ENCODE results near the gene RASGRP2.

RASGRP2 gene

DNA sequence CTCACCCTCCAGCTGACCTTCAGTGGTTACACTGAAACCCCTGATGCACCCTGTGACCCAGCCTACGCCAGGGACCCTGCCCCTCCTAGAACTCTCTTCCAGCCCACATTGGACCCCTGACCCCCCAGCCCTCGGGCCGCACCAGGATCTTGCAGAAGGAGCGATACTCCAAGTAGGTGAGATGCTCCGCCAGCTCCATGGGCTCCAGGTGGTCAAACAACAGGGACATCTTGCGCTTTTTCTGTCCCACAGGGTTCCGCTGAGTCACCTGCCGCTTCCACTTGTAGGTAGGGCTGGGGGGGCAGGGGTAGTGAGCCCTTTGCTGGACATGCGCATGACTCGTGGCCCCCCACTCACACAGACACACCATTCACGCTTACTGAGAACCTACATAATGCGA, 4.1 kb downstream of the RASGRP2 start:
- DNase-seq = no peak

DNA sequence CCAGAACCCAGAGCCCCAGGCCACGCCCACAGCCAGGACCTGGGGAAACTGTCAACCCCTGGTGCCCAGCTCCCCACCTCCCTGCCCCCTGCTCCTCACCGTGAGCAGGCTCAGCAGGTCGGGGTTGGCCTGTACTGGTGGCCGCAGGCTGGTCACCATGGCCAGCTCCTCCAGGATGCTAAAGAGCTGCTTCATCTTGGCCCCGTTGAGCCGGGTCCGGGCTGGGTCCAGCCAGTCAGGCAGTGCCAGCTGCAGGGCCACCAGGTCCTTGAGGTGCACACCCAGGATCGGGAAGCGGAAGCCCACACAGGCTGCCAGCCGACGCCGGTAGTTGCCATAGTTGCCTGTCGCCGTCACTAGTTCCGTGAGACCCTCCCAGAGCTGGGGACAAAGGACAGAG, 7.3 kb downstream of the RASGRP2 start:
- no peak for DNase-seq

DNA sequence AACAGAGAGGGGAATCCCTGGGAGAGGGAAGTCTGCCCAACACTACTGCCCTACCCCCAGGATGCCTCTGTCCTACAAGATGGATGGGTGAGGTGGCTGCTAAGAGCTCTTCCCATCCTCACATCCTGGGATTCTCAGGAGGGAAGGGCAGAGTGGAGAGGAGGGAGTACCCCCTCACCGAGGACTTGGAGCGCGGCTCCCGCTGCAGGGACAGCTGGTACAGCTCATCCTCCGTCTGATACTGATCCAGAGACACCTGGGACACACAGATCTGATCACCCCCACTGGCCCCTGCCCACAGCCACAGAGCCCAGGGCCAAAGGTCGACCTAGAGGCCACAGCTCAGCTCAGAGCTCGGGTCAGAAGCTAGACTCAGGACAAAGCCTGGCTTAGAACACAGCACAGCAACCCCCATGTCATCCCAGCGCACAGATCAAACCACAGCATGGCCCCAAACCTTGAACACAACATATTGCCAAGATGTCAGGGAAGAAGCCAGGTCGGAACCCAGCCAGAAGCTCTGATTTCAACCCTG, 8.2 kb downstream of the RASGRP2 start:
- DNase-seq = no peak

DNA sequence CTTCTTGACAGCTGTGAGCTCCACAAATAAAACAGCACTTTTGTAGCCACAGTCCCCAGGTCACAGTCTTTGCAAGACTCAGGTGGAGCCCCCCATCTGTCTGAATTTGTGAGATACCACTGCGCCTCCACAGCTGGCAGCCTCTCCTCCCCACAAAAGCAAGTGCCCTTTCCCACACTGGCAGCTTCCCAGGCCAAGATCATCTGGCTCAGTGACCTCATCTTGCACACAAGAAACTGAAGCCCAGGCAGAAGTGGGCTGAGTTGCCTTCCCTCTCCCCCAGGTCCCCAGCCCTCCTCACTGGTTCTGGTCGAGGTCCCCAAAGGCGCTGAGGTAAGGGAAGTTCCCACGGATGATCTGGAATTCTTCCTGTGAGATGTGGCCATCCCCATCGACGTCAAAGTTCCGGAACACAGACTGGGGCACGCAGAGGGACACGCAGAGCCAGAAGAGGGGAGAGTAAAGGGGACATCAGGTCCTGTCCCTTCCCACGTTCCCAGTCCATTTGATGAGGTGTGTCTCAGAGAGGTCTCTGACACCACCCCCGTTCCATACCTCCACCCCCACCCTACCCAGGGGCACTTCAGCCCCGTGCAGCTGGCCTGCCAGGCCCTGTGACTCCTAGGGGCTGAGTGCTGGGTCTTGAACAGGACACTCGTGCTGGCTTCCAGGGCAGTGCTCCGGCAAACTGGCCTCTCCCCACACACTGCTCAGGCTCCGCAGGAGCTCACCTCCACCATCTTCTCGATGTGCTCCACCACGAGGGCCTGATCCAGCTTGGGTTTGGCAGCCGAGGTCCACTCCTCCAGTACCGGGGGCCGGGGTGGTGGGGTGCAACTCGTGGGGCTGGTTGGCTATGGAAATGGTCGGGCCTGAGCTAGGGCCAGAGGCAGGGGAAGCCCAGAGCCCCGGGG, 8.9 kb downstream of the RASGRP2 start:
- no peak for DNase-seq

DNA sequence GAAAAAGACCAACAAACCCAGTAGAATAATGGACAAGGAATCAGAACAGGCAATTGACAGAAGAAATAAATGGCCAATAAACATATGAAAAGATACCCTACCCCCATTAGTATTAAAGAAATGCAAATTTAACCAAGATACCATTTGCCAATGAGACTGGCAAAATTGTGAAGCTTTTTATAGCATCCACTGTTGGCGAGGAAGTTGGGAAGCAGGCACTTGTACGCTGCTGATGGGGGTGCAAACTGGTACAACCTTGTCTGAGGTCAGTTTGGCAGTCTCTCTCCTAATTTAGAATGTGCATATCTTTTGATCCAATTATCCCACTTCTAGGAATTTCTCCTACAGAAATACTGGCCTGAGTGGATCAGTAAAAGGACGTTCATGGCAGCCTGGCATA, 12.3 kb downstream of the RASGRP2 start:
- no peak for DNase-seq

DNA sequence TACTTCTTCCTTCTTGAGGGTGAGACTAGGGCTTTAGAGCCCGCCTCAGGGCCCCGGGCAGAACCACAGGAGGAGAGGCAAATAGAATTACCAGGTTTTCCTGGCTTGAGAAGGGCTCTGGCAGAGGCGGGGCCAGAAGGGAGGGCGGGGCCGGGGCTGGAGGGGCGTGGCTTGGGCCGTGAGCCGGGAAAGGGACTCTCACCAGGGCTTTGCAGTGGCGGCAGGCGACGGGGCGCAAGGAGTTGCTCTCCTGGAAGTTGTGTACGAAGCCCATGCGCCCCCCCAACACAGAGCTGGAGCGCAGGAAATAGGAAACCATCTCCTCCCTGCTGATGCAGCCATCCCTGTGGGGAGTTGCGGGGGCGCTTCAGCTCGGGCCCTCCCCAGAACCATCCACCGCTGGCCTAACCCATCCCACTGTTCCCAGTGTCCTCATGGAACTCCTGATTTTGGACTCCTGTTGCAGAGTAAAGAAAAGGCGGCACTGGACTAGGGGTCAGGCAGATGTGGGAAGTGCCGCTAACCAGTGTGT, 14.0 kb downstream of the RASGRP2 start:
- DNase-seq = no peak

DNA sequence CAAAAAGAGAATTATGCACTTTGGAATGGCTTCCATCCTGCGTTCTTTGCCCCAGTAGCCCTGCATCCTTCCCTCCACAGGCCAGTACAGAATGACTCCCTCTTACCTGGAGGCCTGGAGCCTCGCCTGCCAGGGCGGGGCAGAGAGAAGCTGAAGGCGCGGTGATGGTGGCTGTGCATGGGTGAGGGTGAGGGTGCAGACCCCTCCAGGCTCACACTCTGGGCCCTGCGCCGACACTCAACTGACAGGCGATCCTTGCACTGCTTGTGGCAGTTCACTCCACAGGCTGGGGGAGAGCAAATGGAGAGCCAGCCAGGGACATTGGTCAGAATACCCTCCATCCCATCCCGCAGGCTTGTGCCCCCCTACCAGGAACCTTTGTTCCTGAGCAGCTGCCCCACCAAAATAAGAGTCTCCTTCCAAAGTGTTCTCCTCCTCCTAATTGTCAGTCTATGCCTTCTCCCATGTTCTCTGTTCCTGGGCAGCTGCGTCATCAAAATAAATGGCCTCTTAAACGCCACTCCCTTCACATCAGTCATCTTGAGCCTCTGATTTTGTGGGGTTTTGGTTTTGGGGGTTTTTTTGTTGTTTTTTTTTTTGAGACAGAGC, 15.1 kb downstream of the RASGRP2 start:
- DNase-seq = no peak

DNA sequence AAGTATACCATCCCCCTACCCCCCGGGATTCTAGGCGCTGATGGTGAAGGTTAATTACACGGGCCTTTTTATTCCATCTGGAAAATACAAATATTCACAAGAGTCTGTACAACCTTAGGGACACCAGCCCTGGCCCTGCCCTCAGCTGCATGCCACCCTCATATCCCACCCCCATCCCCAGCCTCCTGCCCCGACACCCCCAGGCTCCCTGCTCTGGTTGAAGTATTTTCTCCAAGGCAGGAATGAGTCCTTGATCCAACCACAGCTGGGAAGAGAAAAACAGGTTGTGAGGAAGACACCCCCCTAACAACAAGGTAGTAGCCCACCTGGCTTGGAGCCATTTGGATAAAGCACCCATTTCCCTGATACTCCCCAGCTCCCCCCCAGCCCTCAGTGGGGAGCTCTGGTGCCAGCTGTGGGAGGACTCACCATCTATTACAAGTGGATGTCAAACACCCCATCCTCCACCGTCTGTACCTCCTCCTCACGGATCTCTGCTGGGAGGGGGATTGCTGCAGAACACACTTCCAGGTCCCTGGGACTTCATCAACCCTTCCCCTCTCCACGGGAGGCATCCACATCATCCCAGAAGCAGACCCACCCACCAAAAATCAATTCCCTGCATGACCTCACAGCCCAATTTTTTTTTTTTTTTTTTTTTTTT, 16.9 kb downstream of the RASGRP2 start:
- no peak for DNase-seq

DNA sequence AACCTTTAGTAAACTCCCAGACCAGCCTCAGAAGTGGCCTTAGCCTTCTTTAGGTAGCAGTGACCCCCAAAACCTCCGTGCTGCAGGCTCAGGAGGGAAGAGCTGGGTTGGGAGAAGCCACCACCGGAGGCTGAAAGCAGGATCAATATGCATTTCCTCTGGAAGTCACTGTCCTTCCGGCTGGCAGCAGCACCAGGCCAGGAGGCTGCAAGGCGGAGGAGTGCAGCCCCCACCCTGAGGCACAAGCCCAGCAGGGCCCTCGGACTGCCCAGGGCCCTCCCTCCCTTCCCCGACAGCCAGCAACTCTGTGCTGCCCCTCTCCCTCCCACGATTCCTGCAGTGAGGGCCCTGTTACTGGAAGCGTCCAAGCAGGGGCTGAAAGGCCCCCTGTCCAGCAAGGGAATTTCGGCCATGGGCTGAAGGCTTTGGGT, 17.7 kb downstream of the RASGRP2 start:
- no peak for DNase-seq

DNA sequence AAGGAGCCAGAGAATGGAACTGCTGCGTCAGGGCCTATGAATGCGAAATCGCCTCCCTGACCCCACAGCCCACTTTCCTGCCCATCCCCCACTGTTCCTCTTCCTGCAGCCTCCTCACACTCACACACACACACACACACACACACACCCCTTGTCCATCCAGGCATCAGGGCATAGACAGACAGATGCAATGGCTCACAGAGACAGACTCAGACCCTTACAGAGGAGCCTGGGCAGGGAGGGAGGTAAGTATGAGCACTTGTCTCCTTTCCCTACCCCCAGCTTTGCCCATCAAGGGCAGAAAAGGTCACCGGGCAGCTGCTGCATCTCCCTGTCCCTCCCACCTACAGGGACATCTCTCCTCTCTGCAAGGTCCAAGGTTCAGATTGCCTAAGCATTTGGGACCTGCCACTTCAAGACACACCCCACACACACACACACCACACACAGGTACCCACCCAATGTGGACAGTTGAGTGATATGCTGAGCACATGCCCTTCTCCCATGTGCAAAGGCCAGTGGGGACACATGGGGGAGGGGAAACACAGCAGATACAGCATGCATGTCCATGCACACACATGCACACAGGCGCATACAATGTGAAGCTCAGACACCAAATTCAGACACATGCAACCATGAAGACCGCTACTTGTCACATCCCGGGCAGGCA, 18.9 kb downstream of the RASGRP2 start:
- DNase-seq = no peak

DNA sequence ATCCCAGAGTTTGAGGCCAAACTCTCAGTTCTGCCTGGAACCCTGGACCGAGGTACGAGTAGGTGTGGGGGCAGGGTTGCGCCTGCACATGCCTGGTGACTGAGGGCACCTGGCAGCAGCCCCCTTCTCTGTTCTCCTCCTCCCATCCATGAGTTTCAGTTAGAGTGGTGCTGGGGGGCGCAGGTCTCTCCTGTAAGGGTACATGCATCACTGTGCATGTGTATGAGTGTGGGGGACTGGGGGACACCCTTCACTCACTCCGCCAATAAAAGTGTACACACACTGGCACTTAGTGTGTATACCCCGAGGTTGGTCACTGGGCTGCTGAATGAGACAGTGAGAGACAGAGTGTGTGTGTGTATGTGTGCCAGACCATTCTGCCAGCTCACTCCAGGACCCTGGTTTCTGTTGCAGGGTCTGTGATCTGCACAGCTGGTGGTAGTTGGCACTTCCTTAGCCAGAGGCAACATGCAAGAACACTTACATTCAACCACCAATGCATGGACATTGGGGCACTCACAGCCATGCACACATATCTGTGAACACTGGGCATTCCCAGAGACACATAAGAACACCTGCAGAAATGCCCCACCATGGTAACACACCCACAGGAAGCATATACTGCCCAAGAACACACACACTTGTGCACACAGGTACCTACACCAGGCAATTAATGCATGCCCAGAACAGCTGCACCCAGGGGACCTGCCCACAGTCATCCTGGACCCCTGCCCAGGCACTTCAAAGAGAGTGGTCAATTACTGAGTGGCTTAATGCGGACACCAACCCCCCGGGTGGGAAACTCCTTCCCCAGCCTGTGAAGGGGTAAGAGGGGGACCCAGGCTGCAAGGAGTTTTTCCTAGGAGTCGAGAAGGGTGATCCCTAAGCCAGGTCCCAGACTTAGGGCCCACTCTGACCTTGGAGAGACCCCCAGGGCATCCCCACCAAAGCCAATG, 19.8 kb downstream of the RASGRP2 start:
- DNase-seq = no peak

DNA sequence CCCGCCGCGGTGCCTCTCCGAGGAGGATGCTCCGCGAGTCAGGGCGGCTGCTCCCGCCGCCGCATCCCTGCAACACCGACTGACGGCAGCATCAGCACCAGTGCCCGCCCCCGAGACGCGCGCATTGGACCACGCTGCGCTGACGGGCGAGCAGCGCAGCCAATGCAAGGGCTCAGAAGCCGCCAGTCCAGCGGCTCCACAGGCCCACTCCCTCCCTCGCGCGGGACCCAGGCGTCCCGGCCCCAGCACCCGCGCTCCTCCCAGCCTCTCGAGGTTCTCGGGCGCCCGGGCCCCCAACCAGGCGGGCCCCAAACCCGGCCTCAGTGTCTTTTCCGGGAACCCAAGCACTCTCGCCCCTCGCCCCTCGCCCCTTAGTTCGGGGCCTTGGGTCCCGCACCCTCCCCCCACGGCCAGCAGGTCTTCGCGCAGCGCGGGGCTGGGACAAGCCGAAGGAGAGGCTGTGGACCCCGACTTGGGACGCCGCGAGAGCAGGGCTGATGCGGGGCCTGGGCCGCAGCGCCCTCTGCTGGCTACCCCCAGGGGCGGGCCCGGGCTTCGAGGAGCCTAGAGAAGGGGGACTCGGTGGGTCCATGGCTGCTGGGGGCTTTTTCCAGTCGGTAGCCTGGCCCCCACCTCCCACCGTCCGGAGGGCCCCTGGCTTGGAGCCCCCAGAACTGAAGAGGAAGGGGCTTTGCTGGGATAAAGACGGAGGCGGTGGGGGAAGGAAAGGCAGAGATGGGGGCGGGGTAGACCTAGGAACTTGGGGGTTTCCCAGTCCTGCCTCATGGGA, 20.6 kb downstream of the RASGRP2 start, which contains the start of gene NRXN2:
NRXN2 (minus strand) TSS at position 81 of the 790 bp plus-strand sequence. CDS start 9,498 bp downstream, outside the sequence.
- DNase-seq = peak; percentile 81

DNA sequence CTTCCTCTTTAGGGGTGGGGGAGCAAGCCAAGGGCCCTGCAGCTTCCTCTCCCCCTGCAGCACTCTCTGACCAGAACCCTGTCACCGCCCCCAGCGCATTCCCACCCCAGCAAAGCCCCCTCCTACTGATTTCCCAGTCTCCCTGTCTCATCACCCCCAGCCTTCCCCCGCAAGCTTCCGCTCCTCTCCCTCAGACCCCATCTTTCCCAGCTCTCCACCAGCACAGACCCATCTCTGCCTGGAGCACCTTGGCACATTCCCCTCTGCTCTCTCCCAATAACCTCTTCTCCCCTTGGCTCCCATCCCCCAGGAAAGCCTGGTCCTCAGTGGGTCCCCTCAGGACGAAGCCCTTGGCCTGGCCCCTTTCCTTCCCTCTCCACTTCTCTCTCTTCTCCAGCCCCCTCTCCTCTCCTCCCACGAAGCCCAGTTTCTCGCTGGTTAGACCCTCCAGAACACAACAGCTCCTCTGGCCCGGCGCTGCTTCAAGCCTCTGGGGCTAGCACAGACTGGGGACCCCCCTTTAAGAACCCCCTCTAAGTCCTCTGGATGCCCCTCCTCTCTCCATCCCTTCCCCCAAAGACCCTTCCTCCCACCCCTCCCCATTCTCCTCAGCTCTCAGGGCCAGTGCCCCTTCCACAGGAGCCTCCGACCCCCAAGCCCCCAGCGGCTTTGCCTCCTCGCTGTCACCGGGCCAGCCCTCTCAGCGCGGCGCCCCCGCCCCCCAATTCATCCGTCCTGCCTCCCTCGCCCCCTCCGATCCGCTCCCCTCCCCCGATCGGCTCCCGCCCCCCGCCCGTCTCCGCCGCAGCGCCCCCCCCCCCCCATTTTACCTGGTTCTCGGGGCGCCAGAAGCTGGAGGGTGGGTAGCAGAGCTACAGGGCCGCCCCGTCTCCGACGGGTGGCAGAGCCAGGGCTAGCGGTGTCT, 21.5 kb downstream of the RASGRP2 start:
- DNase-seq = no peak

DNA sequence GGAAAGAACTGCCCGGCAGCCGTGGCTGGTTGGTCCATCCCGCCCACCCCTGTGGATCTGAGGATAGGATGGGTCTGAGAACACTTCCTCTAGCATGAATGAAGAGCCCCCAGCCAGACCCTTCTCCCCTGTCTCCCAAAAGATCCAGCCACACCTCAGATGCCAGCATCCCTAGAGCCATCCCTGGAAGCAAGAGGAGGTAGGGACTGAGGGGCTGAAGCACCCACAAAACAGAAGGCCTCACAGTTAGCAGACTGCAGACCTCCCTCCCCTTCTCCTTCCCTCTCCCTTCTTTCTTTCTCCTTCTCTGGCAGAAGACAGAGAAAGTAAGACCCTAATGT, 22.6 kb downstream of the RASGRP2 start:
- no peak for DNase-seq

DNA sequence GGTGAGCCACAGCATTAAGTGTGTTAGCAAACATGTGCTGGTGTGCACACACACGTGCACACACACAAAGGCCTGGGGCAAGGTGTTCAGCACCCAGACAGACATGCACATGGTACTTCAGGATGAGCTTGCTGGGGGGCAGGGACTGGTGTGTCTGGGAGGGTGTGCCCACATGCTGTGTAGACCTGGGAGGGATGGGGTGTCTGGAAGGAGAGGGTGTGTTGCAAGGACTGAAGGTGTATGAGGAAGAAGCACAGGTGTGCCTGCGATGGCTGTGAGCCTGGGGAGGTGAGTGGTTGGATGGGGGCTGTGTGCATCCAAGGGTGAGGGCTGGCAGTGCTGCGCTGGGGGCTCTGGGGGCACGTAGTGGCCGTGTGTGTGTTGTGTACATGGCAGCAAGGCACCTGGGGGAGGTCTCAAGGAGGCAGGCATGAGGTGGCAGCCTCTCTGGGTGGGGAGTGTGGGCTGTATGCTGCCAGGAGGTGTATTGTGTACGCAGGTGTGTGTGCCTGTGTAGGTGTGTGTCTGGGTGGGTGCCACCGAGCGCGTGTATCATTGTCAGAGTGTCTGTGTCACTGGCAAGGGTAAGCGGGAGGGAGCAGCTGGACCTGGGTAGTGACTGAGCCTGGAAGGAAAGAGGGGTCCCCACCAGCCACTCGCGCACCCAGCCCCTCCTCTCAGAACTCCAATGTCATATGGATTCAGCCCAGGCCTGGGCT, 23.1 kb downstream of the RASGRP2 start:
- DNase-seq = no peak

DNA sequence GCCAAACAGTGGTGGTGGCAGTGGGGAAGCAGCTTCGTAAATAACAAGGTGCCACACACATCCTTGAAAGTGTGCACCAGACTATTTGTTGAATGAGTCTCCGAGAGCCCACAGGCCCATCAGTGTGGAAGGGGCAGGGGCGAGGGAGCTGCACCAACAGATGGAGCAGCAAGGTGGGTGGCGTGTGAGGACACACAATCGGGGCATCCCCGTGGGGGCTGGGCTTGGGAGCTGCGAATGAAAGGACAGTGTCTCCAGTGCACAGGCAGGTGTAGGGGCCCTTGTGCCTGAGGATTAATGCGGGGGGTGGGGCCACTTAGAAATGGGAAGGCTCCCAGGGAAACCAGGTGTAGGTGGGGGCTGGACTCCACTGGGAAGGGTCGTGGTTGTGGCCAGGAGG, 23.8 kb downstream of the RASGRP2 start:
- DNase-seq = no peak

DNA sequence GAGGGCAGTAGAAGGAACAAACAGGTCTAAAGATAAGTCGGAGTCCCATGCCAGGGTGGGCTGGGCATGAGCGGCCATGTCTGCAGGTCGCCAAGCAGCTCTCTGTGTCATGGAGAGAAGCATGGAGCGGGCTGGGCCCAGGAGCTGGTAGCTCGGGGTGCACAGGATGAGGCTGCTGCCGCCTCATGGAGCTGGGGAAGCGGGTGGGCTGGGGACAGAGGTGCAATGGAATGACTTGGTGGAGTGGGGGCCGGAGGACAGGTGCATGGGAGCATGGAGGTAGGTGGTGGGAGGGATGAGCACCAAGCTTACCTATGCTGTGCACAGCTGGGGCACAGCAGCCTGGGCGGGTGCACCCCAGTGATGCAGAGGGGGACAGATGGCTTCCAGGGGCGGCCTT, 24.5 kb downstream of the RASGRP2 start:
- DNase-seq = no peak

DNA sequence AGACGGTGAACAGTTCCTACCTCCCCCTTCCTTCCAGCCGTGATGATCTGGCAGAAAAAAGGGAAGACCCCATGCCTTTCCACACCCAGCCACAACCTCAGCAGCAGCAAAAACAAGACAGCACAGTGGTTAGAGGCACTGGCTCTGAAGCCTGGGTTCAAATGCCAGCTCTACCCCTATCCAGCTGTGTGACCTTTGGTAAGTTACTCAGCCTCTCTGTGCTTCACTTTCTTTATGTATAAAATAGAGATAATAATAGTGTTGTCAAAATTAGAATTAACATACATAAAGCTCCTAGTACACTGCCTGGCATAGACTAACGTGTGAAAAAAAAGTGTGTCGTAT, 25.2 kb downstream of the RASGRP2 start:
- DNase-seq = no peak

All from fibroblast of skin of scalp (primary cell).